ENCODE measurements around the gene MIDN. TPM values are rescaled to one million over a fixed set of nuclear protein-coding genes. Genes with fewer than 3 reads are reported as not detected.

MIDN gene
- total RNA-seq, 2 experiments from 2014 or later = 75.2 to 80.7 TPM

DNA sequence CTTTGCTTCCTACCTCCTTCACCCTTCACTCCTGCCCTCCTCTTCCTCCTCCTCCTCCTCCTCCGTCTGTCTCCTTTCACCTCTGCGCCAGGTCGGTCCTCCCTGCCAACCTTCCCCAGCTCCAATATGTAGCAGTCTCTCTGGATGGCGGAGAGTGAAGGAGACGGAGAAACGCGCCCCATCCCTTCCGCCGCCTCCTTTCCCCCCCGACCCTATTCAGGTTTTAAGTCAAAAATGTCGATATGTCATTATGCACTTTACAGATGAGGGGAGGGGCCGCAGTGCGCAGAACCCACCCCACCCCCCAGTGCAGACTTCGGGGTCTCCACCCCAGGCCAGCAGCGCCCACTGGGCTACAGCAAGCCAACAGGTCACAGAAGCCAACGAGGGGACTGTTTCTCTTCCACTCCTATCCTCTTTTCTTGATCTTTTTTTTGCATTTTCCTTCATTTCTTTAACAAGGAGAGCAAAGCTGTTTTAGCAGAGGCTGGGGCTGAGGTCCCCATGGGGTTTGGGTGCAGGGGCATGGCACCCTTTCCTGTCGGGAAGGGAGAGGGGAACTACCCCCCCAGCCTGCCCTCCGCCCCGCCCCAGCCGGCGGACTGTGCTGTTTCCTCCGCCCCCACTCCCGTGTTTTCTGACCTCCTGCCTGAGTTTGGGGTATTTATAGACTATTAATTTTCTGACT lies 9.2 kb downstream of the MIDN start:
- Mint-ChIP-seq H3K9me3 (no peaks in the 10 kb centered on the region), H3K4me3 (peak overlapping the region; percentile 58), H3K4me1 (peaks cover 37% of the 10 kb centered on the region), H3K27me3 (no peaks in the 10 kb centered on the region), H3K36me3 (peaks cover 13% of the 10 kb centered on the region), H3K27ac (peak overlapping the region; percentile 68)
- ATAC-seq (ENCODE audit: low read depth) (no peak), DNase-seq (no peak)
- POLR2A ChIA-PET = interaction anchor here (1.1 to 6.6 kb wide), 3 partner anchors 12 to 183 kb away, joined by 3 to 115 read pairs (median 7); partner anchors contain the start of genes CIRBP and FAM174C

DNA sequence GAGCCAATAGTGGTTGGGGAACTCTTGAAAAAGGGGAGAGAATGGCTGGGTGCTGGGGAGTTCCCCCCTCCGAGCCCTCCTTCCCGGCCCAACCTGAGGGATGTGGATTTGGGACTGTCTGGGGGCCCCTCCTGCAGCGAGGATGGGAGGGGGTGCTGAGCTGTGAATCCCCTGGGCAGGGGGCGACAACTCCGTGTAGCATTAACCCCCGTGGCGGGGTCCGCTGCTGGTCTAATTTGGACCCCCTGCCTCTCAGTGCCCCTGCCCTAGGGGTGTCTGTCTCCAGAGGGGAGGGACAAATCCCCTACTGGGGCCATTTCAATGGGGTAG lies 9.7 kb downstream of the MIDN start:
- peak overlapping the region; percentile 68 for H3K27ac Mint-ChIP-seq
- no peaks in the 10 kb centered on the region for H3K27me3 Mint-ChIP-seq
- POLR2A ChIA-PET = interaction anchor here (0.6 to 3.6 kb wide), 4 partner anchors 11 to 183 kb away, joined by 3 to 64 read pairs (median 6); partner anchors contain the start of genes CIRBP and FAM174C
- no peak for ATAC-seq (ENCODE audit: low read depth)
- no peaks in the 10 kb centered on the region for H3K9me3 Mint-ChIP-seq
- H3K4me3 Mint-ChIP-seq = peak overlapping the region; percentile 98
- peaks cover 37% of the 10 kb centered on the region for H3K4me1 Mint-ChIP-seq
- H3K36me3 Mint-ChIP-seq = peaks cover 13% of the 10 kb centered on the region
- no peak for DNase-seq

DNA sequence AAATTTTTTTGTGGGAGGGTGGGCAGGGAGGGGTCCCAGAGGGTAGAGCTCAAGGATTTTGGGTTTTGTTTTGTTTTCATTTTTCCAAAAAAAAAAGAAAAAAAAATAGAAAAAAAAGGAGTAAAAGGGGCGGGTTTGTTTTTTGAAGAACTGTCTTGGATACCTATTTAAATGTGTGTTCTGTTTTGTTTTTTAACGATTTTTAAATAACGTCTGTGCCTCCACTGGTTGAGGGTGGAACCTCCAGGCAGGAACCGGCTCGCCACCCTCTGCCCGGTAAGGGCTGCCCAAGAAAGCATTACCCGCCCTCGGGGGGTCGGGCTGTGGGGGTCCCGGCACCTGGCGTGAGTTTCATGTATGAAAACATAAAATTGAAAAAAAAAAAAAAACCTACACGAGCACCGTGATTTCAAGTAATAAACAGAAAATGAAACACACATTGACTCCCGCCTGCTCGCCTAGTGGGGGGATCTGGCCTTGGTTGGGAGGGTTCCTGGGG lies 10.4 kb downstream of the MIDN start:
- Mint-ChIP-seq H3K36me3 (peaks cover 13% of the 10 kb centered on the region), H3K9me3 (no peaks in the 10 kb centered on the region), H3K4me1 (peaks cover 34% of the 10 kb centered on the region), H3K27ac (peak overlapping the region; percentile 99), H3K27me3 (no peaks in the 10 kb centered on the region), H3K4me3 (peak overlapping the region; percentile 98)
- no peak for DNase-seq
- POLR2A ChIA-PET = interaction anchor here (0.6 to 3.6 kb wide), 6 partner anchors 10 to 184 kb away, joined by 3 to 64 read pairs (median 6); partner anchors contain the start of genes CIRBP and FAM174C
- ATAC-seq (ENCODE audit: low read depth) = no peak

GRCh38 chr19:1259206-1259875 lies 11.0 kb downstream of the MIDN start:
- peak overlapping the region; percentile 98 for H3K4me3 Mint-ChIP-seq
- peaks cover 34% of the 10 kb centered on the region for H3K4me1 Mint-ChIP-seq
- H3K9me3 Mint-ChIP-seq = no peaks in the 10 kb centered on the region
- DNase-seq (peak; percentile 84), ATAC-seq (ENCODE audit: low read depth) (peak; percentile 34)
- H3K27ac Mint-ChIP-seq = peak overlapping the region; percentile 99
- no peaks in the 10 kb centered on the region for H3K27me3 Mint-ChIP-seq
- POLR2A ChIA-PET = interaction anchor here (0.7 to 3.6 kb wide), 5 partner anchors 9 to 25 kb away, joined by 3 to 64 read pairs (median 7); partner anchors contain the start of genes CIRBP and FAM174C
- peaks cover 13% of the 10 kb centered on the region for H3K36me3 Mint-ChIP-seq

DNA sequence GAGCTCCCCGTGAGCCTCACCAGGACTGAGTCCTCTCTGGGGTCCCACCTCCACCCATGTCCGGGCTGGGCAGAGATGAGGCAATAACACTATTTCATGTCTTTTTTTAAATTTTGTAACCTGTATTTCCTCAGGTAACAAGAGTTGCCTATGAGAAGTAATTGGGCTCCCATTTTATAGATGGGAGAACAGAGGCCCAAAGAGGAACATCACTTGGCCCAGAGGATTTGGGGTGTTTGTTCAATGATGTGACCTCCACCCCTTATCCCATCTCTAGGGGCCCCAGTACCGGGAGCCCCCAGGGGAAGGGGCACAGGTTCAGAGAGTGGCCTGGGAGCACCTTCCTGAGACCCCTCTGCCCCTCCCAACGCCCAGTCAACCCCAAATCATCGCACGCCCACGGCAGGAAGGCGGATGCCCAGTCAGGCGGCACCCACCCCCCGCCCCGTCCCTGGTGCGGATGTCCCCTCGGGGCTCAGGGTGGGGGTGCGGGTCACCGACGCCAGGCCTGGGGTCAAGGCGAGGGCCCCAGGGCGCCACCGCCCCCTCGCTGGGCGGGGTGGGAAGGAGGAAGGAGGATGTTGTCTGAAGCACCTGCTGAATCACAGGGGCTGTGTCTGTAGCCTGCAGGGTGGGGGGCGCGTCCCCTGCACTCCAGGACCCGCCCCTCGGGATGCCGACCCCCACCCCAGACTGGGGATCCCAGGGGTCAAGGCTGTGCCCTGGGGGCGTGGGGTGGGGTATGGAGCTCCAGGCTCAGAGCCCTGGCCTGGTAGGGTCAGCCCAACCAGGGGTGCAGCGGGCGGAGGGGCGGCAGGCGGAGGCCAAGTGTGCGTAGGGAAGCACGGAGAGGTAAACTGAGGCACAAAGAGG lies 11.7 kb downstream of the MIDN start:
- ATAC-seq (ENCODE audit: low read depth) = peak; percentile 11
- Mint-ChIP-seq H3K4me1 (peaks cover 33% of the 10 kb centered on the region), H3K36me3 (peaks cover 11% of the 10 kb centered on the region), H3K27ac (peak overlapping the region; percentile 99), H3K27me3 (no peaks in the 10 kb centered on the region), H3K9me3 (no peaks in the 10 kb centered on the region), H3K4me3 (peak overlapping the region; percentile 98)
- POLR2A ChIA-PET = interaction anchor here (0.7 to 3.6 kb wide), 6 partner anchors 7 to 16 kb away, joined by 3 to 64 read pairs (median 12); partner anchors contain the start of genes CIRBP and FAM174C
- peak; percentile 78 for DNase-seq

DNA sequence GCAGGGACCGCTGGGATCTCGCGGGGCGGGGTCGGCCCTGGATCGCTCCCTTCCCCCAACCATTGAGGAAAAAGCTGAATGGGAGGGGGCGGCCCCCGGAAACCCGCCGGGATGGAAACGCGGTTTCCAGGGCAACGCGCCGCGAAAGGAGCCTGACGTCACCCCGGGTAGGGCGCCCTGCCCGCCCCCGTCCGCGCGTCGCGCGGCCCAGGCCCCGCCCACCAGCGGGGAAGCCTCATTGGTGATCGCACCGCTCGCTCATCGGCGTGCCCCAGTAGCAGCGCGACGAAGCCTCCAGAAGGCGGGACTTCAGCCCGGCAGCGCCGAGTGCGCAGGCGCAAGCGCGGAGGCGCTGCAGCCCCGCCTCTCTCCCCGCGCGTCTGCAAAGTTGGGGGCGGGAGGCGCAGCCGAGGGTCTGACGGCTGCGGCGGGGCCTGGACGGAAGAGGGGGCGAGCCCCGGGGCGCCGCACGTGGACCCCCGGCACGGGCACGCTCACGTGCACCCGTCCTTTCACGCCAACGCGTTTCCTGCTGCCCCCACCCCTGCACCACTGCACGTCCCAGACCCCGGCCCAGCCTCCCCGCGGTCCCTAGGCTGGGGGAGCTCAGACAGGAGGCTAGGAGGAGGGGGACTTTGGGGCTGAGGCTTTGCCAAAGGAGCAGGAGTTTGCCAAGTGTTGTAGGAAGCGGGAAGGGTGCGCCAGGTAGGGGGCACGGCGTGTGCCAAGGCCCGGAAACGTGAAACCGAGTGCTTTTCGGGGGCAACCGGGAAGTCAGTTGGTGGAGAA lies 12.6 kb downstream of the MIDN start:
- peaks cover 38% of the 10 kb centered on the region for H3K4me1 Mint-ChIP-seq
- H3K27me3 Mint-ChIP-seq = no peaks in the 10 kb centered on the region
- ATAC-seq (ENCODE audit: low read depth) (peak; percentile 76), DNase-seq (peak; percentile 99)
- H3K36me3 Mint-ChIP-seq = peaks cover 11% of the 10 kb centered on the region
- H3K9me3 Mint-ChIP-seq = no peaks in the 10 kb centered on the region
- H3K4me3 Mint-ChIP-seq = peak overlapping the region; percentile 98
- H3K27ac Mint-ChIP-seq = peak overlapping the region; percentile 99
- POLR2A ChIA-PET = interaction anchor here (0.7 to 3.6 kb wide), 7 partner anchors 8 to 17 kb away, joined by 3 to 64 read pairs (median 5); partner anchors contain the start of gene CIRBP

GRCh38 chr19:1261538-1261797 lies 13.1 kb downstream of the MIDN start:
- Mint-ChIP-seq H3K4me3 (peak overlapping the region; percentile 98), H3K27me3 (no peaks in the 10 kb centered on the region), H3K9me3 (no peaks in the 10 kb centered on the region), H3K4me1 (peaks cover 38% of the 10 kb centered on the region), H3K36me3 (peaks cover 11% of the 10 kb centered on the region), H3K27ac (peak overlapping the region; percentile 97)
- DNase-seq = no peak
- POLR2A ChIA-PET = interaction anchor here (0.7 to 3.6 kb wide), 8 partner anchors 8 to 193 kb away, joined by 3 to 64 read pairs (median 5); partner anchors contain the start of genes CIRBP and MIDN
- ATAC-seq (ENCODE audit: low read depth) = no peak

GRCh38 chr19:1261798-1262622 lies 13.6 kb downstream of the MIDN start:
- POLR2A ChIA-PET = interaction anchor here (0.7 to 3.6 kb wide), 9 partner anchors 7 to 194 kb away, joined by 3 to 64 read pairs (median 5); partner anchors contain the start of genes CIRBP and MIDN
- H3K4me1 Mint-ChIP-seq = peaks cover 38% of the 10 kb centered on the region
- ATAC-seq (ENCODE audit: low read depth) (no peak), DNase-seq (no peak)
- no peaks in the 10 kb centered on the region for H3K27me3 Mint-ChIP-seq
- no peaks in the 10 kb centered on the region for H3K9me3 Mint-ChIP-seq
- peak overlapping the region; percentile 98 for H3K4me3 Mint-ChIP-seq
- peak overlapping the region; percentile 97 for H3K27ac Mint-ChIP-seq
- peaks cover 11% of the 10 kb centered on the region for H3K36me3 Mint-ChIP-seq

DNA sequence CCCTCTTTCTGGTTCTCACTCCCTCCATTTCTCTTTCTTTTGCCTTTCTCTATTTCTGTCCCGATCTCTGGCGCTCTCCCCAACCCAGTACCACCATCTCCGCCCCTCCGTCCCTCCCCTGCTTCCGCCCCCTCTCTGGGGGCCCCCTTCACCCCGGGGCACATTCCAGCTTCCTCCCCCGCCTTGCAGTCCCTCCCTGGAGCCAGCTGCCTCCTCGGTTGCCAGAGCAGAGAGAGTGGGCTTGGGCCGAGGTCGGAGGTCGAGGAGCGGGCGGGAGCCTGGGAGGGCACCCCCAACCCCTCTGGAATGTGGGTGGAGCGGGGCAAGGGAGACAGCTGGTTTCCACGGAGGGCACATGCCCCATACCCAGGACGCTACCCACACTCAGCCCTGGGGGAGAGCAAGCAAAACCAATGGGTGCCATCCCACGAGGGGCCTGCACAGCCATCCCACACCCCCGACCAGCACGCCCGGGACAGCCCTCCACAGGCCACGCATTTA lies 14.3 kb downstream of the MIDN start:
- no peak for ATAC-seq (ENCODE audit: low read depth)
- Mint-ChIP-seq H3K9me3 (no peaks in the 10 kb centered on the region), H3K36me3 (peaks cover 7% of the 10 kb centered on the region), H3K4me1 (peaks cover 36% of the 10 kb centered on the region), H3K4me3 (peak overlapping the region; percentile 81), H3K27ac (peak overlapping the region; percentile 85), H3K27me3 (no peaks in the 10 kb centered on the region)
- no peak for DNase-seq
- POLR2A ChIA-PET = interaction anchor here (0.6 to 3.3 kb wide), 4 partner anchors 10 to 187 kb away, joined by 3 to 27 read pairs (median 4); no protein-coding TSS in a partner anchor

DNA sequence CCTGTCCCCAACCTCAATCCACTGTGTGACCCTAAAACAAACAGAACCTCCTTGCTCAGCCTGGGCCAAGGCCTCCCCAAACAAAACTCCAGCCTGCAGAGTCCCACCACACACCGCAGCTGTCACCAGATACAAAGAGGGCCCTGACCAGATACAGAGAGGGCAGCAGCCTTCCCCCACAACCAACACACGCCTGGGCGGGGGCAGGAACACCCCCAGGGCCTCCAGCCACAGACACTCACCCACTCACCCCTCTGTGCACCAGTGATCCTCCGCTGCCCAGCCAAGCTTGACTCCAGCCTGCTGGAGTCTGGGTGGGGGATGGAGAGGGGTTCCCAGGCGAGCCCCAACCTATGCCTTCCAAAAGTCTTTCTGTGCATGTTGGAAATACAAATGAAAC lies 14.8 kb downstream of the MIDN start:
- peaks cover 35% of the 10 kb centered on the region for H3K4me1 Mint-ChIP-seq
- DNase-seq = no peak
- no peaks in the 10 kb centered on the region for H3K27me3 Mint-ChIP-seq
- POLR2A ChIA-PET = interaction anchor here (0.6 to 3.3 kb wide), 4 partner anchors 11 to 188 kb away, joined by 3 to 27 read pairs (median 4); partner anchors contain the start of gene FAM174C
- H3K9me3 Mint-ChIP-seq = no peaks in the 10 kb centered on the region
- ATAC-seq (ENCODE audit: low read depth) = no peak
- peak overlapping the region; percentile 85 for H3K27ac Mint-ChIP-seq
- peak overlapping the region; percentile 81 for H3K4me3 Mint-ChIP-seq
- peaks cover 6% of the 10 kb centered on the region for H3K36me3 Mint-ChIP-seq
